ENCODE results near the gene SPEM3. TPM values are rescaled to one million over a fixed set of nuclear protein-coding genes. Genes with fewer than 3 reads are reported as not detected.

SPEM3 gene
- total and polyA plus RNA-seq, 9 donors: not detected

DNA sequence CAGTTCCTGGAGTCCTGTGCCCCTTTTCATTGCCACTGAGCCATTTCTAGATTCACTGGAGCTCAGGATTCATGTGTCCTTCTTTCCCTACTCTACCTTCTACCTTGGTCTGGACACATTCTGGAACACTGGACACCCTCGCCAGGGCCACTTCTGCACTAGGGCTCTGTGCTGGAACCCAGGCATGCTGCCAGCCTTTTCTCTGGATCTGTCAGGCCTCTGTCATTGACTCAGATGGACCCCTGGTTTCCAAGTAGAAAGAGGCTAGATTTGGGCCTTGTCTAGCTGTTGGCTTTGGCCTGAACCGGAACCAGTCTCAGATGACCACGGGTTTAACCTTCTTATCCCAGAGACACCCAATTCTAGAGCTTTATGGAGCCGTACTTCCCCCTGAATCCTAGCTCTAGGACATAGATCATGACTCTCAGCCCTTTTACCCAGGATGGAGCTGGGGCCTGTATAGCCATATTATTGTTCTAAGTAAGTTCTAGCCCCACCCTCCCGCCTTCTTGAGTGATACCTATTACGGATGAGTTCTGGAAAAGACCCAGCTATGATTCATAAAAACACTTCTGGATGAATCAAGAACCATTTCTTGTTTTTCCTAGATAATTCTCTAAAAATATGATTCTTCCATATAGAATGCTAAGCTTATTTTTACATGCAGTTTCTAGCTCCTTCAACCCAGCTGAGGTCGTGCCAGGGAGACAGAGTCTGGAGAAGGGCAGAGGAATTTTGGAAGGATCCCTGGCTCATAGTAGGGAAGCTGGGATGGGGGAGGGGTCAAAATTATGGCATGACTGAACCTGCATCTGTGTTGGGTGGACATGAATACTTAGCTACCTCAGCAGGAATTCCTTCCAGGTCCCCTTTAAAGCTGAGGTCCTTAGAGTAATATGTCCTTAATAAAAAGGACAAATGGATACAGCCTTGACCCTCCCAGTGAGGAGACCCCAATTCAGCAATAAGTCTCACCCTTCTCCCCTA lies 15.1 kb downstream of the SPEM3 start:
- intact Hi-C loops (cut with DNase I): loop anchor here in 3 of 4 donors (5.0 kb wide), 1 partner anchor 34 kb away; the partner anchor contains the start of gene ZBTB4 (in 3 of the 3)
- no peak for DNase-seq
- Histone ChIP-seq H3K9me3 (no peaks in the 10 kb centered on the region), H3K27ac (no peak overlapping the region), H3K27me3 (no peaks in the 10 kb centered on the region), H3K36me3 (no peaks in the 10 kb centered on the region), H3K4me3 (no peak overlapping the region), H3K4me1 (ENCODE audit: insufficient read depth) (peaks cover 2% of the 10 kb centered on the region)
- WGBS, 3 donors: 79 to 88% (median 82%) methylated on average over 7 of the region's 7 CpGs
- TF ChIP-seq, protein P1, sequence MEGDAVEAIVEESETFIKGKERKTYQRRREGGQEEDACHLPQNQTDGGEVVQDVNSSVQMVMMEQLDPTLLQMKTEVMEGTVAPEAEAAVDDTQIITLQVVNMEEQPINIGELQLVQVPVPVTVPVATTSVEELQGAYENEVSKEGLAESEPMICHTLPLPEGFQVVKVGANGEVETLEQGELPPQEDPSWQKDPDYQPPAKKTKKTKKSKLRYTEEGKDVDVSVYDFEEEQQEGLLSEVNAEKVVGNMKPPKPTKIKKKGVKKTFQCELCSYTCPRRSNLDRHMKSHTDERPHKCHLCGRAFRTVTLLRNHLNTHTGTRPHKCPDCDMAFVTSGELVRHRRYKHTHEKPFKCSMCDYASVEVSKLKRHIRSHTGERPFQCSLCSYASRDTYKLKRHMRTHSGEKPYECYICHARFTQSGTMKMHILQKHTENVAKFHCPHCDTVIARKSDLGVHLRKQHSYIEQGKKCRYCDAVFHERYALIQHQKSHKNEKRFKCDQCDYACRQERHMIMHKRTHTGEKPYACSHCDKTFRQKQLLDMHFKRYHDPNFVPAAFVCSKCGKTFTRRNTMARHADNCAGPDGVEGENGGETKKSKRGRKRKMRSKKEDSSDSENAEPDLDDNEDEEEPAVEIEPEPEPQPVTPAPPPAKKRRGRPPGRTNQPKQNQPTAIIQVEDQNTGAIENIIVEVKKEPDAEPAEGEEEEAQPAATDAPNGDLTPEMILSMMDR (IDR thresholded peaks at IDR 0.05): no peak
- no peak for TF ChIP-seq EP300 (IDR thresholded peaks at IDR 0.05)
- no peak for TF ChIP-seq POLR2A (IDR thresholded peaks at IDR 0.05)

DNA sequence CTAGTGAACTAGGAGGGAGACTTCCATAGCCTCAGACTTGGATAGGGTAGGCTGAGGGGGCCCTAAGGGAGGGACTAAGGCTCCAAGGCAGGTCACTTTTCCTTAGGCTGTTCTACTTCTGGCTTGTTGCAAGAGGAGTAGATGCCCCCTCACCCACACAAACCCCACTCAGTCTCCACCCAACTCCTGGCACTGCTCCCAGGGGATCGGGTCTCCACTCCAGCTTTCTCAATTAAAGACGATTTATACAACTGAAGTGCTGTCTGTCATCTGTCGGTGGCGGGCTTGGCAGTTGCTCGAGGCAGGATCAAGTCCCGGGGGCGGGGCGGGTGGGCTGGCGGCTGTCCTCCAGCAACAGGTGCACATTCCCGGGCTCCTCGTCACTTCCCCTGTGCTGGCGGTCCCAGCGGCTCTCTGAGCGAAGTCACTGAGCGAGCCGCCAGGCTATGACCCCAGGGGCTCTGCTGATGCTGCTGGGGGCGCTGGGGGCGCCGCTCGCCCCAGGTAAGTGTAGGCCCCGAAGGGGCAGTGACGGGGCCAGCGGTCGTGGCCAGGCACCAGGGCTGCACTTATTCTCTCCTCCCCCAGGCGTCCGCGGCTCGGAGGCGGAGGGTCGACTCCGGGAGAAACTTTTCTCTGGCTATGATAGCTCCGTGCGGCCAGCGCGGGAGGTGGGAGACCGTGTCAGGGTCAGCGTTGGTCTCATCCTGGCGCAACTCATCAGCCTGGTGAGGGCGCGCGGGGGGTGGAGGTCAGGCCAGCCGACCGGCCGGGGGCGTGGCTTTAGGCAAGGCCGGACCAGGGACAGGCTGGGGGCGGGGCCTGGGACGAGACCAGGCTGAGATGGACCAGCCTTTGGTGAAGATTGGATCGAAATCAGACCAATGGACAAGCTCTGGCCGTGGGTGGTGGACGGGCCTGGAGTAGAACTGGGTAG lies 16.3 kb downstream of the SPEM3 start, which contains the start of gene CHRNB1:
Gene CHRNB1, plus strand, starts transcription at position 380 of the 937 bp plus-strand sequence. Its CDS starts 67 bp downstream, at position 447.
- 7 to 9% (median 7%) methylated on average over 44 to 51 of the region's 51 CpGs for WGBS, 3 donors
- H3K4me1 ChIP-seq (ENCODE audit: insufficient read depth): peaks cover 2% of the 10 kb centered on the region
- no peak within 1 kb of the TSS for H3K27ac ChIP-seq
- H3K27me3 ChIP-seq: no peaks in the 10 kb centered on the region
- H3K4me3 ChIP-seq: no peak within 1 kb of the TSS
- H3K9me3 ChIP-seq: no peaks in the 10 kb centered on the region
- no peaks in the 10 kb centered on the region for H3K36me3 ChIP-seq
- intact Hi-C loops (cut with DNase I): loop anchor here in 3 of 4 donors (5.0 kb wide), 1 partner anchor 32 kb away; the partner anchor contains the start of gene ZBTB4 (in 3 of the 3)
- TF ChIP-seq EP300 (IDR thresholded peaks at IDR 0.05) (no peak), POLR2A (IDR thresholded peaks at IDR 0.05) (no peak)
- TF ChIP-seq, protein P1 (IDR thresholded peaks at IDR 0.05): no peak
- DNase-seq: peak in 4 of 5 donors; percentile 32 to 73 (median 57)

DNA sequence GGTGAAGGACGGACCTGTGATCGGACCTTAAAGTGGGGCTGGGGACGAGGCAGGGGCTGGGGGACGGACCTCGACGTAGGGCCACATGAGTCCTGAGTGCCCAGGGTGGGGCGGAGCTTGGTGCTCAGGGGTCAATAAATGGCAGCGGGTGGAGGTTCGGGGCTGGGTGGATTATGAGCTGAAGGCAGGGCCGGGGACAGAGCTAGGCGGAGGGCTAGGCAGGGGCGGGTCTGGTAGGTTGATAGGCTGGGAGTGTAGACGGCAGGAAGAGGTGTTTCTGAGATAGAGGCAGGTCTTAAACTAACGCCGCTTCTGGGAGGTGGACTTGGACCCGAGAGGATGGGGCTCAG lies 16.9 kb downstream of the SPEM3 start:
- Histone ChIP-seq H3K27me3 (no peaks in the 10 kb centered on the region), H3K9me3 (no peaks in the 10 kb centered on the region), H3K36me3 (no peaks in the 10 kb centered on the region), H3K27ac (no peak overlapping the region), H3K4me3 (no peak overlapping the region), H3K4me1 (ENCODE audit: insufficient read depth) (no peaks in the 10 kb centered on the region)
- WGBS, 3 donors: 8 to 9% (median 8%) methylated on average over 16 of the region's 16 CpGs
- DNase-seq: no peak
- intact Hi-C loops (cut with DNase I): no loop called here
- TF ChIP-seq POLR2A (IDR thresholded peaks at IDR 0.05): no peak
- TF ChIP-seq, protein P1 (IDR thresholded peaks at IDR 0.05): no peak
- no peak for TF ChIP-seq EP300 (IDR thresholded peaks at IDR 0.05)

DNA sequence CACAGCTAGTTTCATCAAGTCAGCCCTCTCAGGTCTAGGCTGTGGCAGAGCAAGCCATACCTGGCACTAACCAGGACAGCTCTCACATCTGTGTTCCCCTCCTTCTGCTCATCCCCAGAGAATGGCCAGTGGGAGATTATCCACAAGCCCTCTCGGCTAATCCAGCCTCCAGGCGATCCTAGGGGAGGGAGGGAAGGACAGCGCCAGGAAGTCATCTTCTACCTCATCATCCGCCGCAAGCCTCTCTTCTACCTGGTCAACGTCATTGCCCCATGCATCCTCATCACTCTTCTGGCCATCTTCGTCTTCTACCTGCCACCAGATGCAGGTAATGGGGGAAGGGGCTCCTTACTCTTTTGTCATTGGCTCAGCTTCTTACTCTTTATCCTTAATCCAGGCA lies 19.8 kb downstream of the SPEM3 start:
- H3K4me3 ChIP-seq: no peak overlapping the region
- H3K27ac ChIP-seq: no peak overlapping the region
- H3K9me3 ChIP-seq: no peaks in the 10 kb centered on the region
- 88 to 92% (median 90%) methylated on average over 7 of the region's 7 CpGs for WGBS, 3 donors
- DNase-seq: no peak
- no peaks in the 10 kb centered on the region for H3K36me3 ChIP-seq
- H3K4me1 ChIP-seq (ENCODE audit: insufficient read depth): no peaks in the 10 kb centered on the region
- intact Hi-C loops (cut with DNase I): no loop called here
- TF ChIP-seq POLR2A (IDR thresholded peaks at IDR 0.05): no peak
- no peaks in the 10 kb centered on the region for H3K27me3 ChIP-seq

Data from ovary (tissue), 9 donors.